ENCODE data around the gene TSPAN9.

DNA sequence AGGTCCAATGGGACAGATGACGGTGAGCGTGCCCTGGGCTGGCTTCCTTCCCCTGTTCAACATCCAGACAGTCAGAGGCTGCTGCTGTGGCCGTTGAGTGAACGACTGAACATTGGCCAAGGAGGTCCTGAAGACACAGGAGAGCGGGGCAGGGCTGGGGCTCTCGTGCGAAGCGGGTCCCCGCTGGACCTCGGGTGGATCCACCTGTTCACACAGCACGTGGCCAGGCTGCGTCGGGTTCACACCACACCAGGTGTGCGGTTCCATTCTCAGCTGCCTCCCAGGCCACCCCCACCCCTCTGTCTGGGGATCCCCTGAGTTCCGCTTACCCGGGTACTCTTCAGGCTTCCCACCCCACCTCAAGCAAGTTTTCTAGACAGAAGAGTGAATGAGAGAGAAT lies 214.8 kb downstream of the TSPAN9 start:
- TF ChIP-seq, protein P1, sequence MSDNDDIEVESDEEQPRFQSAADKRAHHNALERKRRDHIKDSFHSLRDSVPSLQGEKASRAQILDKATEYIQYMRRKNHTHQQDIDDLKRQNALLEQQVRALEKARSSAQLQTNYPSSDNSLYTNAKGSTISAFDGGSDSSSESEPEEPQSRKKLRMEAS (IDR thresholded peaks at IDR 0.05; ENCODE audit: low read depth, low read length), result no peak
- TF ChIP-seq, protein P2, sequence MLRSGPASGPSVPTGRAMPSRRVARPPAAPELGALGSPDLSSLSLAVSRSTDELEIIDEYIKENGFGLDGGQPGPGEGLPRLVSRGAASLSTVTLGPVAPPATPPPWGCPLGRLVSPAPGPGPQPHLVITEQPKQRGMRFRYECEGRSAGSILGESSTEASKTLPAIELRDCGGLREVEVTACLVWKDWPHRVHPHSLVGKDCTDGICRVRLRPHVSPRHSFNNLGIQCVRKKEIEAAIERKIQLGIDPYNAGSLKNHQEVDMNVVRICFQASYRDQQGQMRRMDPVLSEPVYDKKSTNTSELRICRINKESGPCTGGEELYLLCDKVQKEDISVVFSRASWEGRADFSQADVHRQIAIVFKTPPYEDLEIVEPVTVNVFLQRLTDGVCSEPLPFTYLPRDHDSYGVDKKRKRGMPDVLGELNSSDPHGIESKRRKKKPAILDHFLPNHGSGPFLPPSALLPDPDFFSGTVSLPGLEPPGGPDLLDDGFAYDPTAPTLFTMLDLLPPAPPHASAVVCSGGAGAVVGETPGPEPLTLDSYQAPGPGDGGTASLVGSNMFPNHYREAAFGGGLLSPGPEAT (IDR thresholded peaks at IDR 0.05; ENCODE audit: low read depth), result no peak
- no peak for TF ChIP-seq CBFB (IDR thresholded peaks at IDR 0.05; ENCODE audit: low read depth)
- TF ChIP-seq, protein P3, sequence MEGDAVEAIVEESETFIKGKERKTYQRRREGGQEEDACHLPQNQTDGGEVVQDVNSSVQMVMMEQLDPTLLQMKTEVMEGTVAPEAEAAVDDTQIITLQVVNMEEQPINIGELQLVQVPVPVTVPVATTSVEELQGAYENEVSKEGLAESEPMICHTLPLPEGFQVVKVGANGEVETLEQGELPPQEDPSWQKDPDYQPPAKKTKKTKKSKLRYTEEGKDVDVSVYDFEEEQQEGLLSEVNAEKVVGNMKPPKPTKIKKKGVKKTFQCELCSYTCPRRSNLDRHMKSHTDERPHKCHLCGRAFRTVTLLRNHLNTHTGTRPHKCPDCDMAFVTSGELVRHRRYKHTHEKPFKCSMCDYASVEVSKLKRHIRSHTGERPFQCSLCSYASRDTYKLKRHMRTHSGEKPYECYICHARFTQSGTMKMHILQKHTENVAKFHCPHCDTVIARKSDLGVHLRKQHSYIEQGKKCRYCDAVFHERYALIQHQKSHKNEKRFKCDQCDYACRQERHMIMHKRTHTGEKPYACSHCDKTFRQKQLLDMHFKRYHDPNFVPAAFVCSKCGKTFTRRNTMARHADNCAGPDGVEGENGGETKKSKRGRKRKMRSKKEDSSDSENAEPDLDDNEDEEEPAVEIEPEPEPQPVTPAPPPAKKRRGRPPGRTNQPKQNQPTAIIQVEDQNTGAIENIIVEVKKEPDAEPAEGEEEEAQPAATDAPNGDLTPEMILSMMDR (IDR thresholded peaks at IDR 0.05 in 2 of 3, conservative IDR thresholded peaks at IDR 0.05 in 1 of 3; ENCODE audit: control insufficient read depth in 2 of 3, extremely low read depth in 1 of 3, insufficient read depth in 1 of 3, low read depth in 3 of 3, low read length in 3 of 3), result no peak
- TF ChIP-seq MYC (IDR thresholded peaks at IDR 0.05; ENCODE audit: insufficient read depth, insufficient read length, insufficient replicate concordance, low read length, severe bottlenecking), result no peak
- no peak for TF ChIP-seq EP300 (IDR thresholded peaks at IDR 0.05; ENCODE audit: borderline replicate concordance in 1 of 2, control insufficient read depth in 1 of 2, low read depth in 2 of 2, low read length in 2 of 2)
- TF ChIP-seq, protein P4, sequence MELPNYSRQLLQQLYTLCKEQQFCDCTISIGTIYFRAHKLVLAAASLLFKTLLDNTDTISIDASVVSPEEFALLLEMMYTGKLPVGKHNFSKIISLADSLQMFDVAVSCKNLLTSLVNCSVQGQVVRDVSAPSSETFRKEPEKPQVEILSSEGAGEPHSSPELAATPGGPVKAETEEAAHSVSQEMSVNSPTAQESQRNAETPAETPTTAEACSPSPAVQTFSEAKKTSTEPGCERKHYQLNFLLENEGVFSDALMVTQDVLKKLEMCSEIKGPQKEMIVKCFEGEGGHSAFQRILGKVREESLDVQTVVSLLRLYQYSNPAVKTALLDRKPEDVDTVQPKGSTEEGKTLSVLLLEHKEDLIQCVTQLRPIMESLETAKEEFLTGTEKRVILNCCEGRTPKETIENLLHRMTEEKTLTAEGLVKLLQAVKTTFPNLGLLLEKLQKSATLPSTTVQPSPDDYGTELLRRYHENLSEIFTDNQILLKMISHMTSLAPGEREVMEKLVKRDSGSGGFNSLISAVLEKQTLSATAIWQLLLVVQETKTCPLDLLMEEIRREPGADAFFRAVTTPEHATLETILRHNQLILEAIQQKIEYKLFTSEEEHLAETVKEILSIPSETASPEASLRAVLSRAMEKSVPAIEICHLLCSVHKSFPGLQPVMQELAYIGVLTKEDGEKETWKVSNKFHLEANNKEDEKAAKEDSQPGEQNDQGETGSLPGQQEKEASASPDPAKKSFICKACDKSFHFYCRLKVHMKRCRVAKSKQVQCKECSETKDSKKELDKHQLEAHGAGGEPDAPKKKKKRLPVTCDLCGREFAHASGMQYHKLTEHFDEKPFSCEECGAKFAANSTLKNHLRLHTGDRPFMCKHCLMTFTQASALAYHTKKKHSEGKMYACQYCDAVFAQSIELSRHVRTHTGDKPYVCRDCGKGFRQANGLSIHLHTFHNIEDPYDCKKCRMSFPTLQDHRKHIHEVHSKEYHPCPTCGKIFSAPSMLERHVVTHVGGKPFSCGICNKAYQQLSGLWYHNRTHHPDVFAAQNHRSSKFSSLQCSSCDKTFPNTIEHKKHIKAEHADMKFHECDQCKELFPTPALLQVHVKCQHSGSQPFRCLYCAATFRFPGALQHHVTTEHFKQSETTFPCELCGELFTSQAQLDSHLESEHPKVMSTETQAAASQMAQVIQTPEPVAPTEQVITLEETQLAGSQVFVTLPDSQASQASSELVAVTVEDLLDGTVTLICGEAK (IDR thresholded peaks at IDR 0.05; ENCODE audit: borderline replicate concordance), result no peak
- no peak for TF ChIP-seq POLR2AphosphoS5 (IDR thresholded peaks at IDR 0.05; ENCODE audit: low read length)
- TF ChIP-seq SIN3A (IDR thresholded peaks at IDR 0.05; ENCODE audit: low read depth, low read length), result no peak
- no peak for TF ChIP-seq RAD51 (IDR thresholded peaks at IDR 0.05)
- TF ChIP-seq, protein P5, sequence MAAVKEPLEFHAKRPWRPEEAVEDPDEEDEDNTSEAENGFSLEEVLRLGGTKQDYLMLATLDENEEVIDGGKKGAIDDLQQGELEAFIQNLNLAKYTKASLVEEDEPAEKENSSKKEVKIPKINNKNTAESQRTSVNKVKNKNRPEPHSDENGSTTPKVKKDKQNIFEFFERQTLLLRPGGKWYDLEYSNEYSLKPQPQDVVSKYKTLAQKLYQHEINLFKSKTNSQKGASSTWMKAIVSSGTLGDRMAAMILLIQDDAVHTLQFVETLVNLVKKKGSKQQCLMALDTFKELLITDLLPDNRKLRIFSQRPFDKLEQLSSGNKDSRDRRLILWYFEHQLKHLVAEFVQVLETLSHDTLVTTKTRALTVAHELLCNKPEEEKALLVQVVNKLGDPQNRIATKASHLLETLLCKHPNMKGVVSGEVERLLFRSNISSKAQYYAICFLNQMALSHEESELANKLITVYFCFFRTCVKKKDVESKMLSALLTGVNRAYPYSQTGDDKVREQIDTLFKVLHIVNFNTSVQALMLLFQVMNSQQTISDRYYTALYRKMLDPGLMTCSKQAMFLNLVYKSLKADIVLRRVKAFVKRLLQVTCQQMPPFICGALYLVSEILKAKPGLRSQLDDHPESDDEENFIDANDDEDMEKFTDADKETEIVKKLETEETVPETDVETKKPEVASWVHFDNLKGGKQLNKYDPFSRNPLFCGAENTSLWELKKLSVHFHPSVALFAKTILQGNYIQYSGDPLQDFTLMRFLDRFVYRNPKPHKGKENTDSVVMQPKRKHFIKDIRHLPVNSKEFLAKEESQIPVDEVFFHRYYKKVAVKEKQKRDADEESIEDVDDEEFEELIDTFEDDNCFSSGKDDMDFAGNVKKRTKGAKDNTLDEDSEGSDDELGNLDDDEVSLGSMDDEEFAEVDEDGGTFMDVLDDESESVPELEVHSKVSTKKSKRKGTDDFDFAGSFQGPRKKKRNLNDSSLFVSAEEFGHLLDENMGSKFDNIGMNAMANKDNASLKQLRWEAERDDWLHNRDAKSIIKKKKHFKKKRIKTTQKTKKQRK (IDR thresholded peaks at IDR 0.05; ENCODE audit: low read depth, low read length), result no peak
- no peak for TF ChIP-seq NR2C2 (IDR thresholded peaks at IDR 0.05; ENCODE audit: borderline replicate concordance, control insufficient read depth, insufficient read length, low read depth)
- no peak for TF ChIP-seq RFX5 (IDR thresholded peaks at IDR 0.05; ENCODE audit: low read depth, low read length)
